Mesodermal cell (in vitro differentiated cells): ENCODE results near the gene TSPO. TPM values are rescaled to one million over a fixed set of nuclear protein-coding genes. Genes with fewer than 3 reads are reported as not detected.
"Not testable (repeated sequence)": the region's sequence is repeated elsewhere in the genome, so short reads cannot be mapped to it uniquely, and the experiment has no call there.

Experiments
- H3K27ac ChIP-seq: 2 replicates; pipeline ENCODE4 v1.7.0; 2013; ENCODE audit warnings: mild to moderate bottlenecking, low read depth, low read length, moderate library complexity; ENCODE audit not compliant: severe bottlenecking
- H3K36me3 ChIP-seq: 2 replicates; pipeline ENCODE4 v1.7.1; 2013; ENCODE audit warnings: mild to moderate bottlenecking, low read length, moderate library complexity; ENCODE audit not compliant: control insufficient read depth, insufficient read depth
- H3K4me1 ChIP-seq: one replicate; pipeline ENCODE4 v1.7.1; 2013; ENCODE audit warnings: mild to moderate bottlenecking, low read length; ENCODE audit not compliant: insufficient read depth, control insufficient read depth, poor library complexity, severe bottlenecking
- H3K4me3 ChIP-seq: 2 replicates; pipeline ENCODE4 v1.7.0; 2013; ENCODE audit warnings: low read length, control low read depth, mild to moderate bottlenecking; ENCODE audit not compliant: insufficient read depth, poor library complexity, severe bottlenecking; ENCODE audit errors: extremely low read depth
- H3K9me3 ChIP-seq: 2 replicates; pipeline ENCODE4 v1.7.1; 2013; ENCODE audit warnings: mild to moderate bottlenecking, low read length, moderate library complexity; ENCODE audit not compliant: control insufficient read depth
- WGBS, 2 experiments: methylation state at CpG; one replicate each; pipeline ENCODE4 v1.1.5; 2013; ENCODE audit warnings: missing lambda C conversion rate in 2 of 2; ENCODE audit not compliant: insufficient coverage in 2 of 2; 5-methylcytosine and 5-hydroxymethylcytosine counted together
- polyA plus RNA-seq, 2 experiments: library from polyadenylated mRNA; stranded (reverse); fragments of 50-300 nt; gene quantifications; one replicate each; pipeline ENCODE4 v1.2.3, GENCODE V29; 2013

TSPO gene
- polyA plus RNA-seq (2013, experiment 1 of 2) = 80.8 TPM
- polyA plus RNA-seq (2013, experiment 2 of 2) = 63.9 TPM

DNA sequence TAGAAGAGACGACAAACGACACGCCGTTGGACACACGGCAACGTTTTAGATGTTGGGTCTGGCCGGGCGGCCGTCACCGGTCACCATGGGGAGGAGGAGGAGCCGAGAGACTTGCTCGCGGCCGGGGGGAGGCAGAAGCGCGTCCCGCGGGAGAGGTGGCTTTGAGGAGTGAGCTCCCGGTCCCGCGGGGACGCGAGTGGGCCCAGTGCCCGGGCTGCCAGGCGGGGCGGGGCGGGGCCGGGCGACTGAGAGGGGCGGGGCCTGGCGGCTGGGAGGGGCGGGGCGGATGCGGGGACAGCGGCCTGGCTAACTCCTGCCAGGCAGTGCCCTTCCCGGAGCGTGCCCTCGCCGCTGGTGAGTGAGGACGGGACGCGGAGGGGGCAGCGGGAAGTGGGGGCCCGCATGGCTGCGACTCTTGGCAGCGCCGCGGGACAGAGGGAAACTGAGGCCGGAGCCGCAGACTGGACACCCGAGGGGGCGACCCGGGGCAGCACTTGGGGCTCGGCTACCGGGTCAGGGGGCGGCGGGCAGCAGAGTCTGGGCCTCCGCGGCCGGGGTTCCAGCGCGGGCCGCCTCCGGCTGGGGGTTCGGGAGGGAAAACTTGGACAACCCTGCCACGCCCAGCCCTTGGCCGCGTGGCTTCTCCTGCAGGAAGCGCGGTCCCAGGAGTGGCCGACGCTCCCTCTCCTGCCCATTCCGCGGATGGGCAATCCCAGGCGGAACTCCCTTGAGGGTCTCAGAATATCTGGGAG, at the start of gene TSPO:
TSS of gene TSPO (plus strand) at position 309 of the 752 bp plus-strand sequence. CDS start 7,680 bp downstream, outside the sequence.
- Histone ChIP-seq H3K9me3 (no peaks in the 10 kb centered on the region), H3K36me3 (no peaks in the 10 kb centered on the region), H3K4me3 (peak within 1 kb of the TSS; percentile 50), H3K4me1 (peaks cover 11% of the 10 kb centered on the region), H3K27ac (no peak within 1 kb of the TSS)
- 25 to 30% methylated on average over 57 to 58 of the region's 75 CpGs for WGBS, 2 experiments

DNA sequence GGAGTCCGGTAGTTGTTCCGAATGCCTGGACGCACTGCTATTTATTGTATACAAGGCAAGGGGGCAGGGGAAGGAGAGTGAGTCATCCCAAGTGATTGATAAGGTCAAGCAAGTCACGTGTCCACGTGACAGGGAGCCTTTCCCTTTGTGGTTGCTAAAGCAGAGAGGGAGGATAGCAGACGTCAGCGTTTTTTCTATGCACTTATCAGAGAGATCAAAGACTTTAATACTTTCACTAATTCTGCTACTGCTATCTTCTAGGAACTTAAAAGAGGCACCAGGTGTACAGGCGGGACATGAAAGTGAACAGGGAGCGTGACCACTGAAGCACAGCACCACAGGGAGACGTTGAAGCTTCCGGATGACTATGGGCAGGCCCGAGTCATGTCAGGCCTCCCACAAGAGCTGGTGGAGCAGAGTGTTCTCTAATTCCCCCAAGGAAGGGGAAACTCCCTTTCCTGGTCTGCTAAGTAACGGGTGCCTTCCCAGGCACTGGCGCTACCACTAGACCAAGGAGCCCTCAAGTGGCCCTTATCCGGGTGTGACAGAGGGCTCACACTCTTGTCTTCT, 47.2 kb upstream of the TSPO start:
- H3K4me3 ChIP-seq, H3K36me3 ChIP-seq, H3K9me3 ChIP-seq: not testable (repeated sequence)
- Histone ChIP-seq H3K4me1 (peaks cover 23% of the 10 kb centered on the region), H3K27ac (peak overlapping the region; percentile 88)
- 57 to 60% methylated on average over 10 to 14 of the region's 15 CpGs for whole genome bisulfite sequencing, 2 experiments

DNA sequence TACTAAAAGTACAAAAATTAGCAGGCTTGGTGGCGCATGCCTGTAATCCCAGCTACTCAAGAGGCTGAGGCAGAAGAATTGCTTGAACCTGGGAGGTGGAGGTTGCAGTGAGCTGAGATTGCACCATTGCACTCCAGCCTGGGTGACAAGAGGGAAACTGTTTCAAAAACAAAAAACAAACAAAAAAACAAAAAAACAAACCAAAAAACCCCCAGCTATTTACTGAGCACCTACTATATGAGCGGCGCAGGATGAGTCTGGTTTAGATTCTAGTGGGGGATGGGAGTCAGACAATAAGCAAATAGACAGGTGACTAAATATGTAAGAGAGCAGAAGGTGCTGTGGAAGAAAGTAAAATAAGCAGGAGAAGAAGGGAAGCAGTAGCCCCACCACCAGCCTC, 46.4 kb upstream of the TSPO start:
- H3K27ac ChIP-seq, H3K36me3 ChIP-seq, H3K9me3 ChIP-seq, H3K4me3 ChIP-seq: not testable (repeated sequence)
- peaks cover 26% of the 10 kb centered on the region for H3K4me1 ChIP-seq
- 90 to 93% methylated on average over 2 of the region's 3 CpGs for WGBS, 2 experiments

DNA sequence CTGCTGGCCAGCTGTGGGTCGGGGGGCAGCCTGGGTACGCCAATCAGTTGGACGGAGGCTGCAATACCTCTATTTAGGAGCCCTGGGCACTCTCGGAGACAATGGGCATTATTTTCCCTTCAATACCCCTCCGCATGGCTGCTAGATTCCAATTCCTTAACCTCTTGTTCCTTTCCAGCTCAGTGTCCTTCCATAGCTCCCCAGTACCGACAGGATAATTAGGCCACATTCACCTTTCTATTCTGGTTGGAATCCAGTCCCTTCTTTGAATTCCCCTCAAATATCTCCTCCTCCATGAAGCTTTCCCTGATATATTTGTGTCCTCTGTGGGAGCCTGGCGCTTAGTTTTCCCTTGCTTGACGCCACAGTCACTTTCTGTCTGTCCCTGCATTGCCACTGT, 45.1 kb upstream of the TSPO start:
- WGBS, 2 experiments = 96 to 98% methylated on average over 6 of the region's 8 CpGs
- H3K36me3 ChIP-seq = no peaks in the 10 kb centered on the region
- no peak overlapping the region for H3K27ac ChIP-seq
- peaks cover 25% of the 10 kb centered on the region for H3K4me1 ChIP-seq
- no peak overlapping the region for H3K4me3 ChIP-seq
- no peaks in the 10 kb centered on the region for H3K9me3 ChIP-seq

DNA sequence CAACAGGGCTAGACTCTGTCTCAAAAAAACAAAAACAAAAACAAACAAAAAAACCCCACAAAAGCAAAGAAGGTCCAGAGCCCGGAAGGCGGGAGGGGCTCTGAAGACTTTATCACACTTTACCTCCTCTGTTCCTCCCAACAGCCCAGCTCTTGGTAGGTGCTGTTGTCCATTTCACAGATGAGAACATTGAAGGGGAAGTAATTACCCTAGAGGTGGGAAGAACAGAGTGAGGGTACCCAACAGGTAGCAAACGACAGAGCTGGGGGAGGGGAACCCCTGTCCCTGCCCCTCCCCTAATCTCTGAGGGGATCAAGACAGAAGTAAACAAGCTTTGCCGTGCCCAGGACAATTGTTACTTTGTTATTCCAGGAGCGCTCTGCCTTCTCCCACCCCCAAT, 41.8 kb upstream of the TSPO start:
- WGBS, 2 experiments = 53% methylated on average over 3 of the region's 5 CpGs; no CpG with 5 or more reads in 1 of the 2 experiments
- Histone ChIP-seq H3K4me3 (no peak overlapping the region), H3K36me3 (no peaks in the 10 kb centered on the region)

DNA sequence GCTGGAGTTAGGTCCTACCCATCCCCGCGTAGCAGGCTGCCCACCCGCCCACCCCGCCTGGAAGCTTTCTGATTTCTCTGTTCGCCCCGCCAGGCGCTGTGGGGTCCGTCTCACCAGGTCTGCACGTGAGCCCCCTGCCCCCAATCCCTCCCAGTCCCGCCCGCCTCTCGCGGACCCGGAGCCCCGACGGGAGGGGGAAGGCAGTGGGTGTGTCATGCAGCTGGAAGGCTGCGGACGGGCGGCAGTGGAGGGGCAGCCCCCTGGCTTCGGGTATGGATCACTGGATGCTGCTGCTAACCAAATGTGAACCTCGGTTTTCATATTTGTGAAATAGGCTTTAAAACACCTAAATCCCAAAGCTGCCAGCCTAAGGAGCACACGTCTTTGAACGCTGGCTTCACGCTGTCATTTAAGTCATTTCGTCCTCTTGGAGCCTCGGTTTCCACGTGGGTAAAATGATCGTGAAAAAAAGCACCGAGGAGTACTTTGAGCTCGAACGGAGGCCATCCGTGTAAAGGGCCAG, 41.4 kb upstream of the TSPO start:
- WGBS, 2 experiments = 1 to 2% methylated on average over 16 to 19 of the region's 32 CpGs
- Histone ChIP-seq H3K9me3 (no peaks in the 10 kb centered on the region), H3K4me3 (peak overlapping the region; percentile 53), H3K4me1 (peaks cover 13% of the 10 kb centered on the region), H3K27ac (no peak overlapping the region), H3K36me3 (no peaks in the 10 kb centered on the region)

More for the DNA sequence above, 41.8 kb upstream of the TSPO start:
- Histone ChIP-seq H3K27ac (no peak overlapping the region), H3K9me3 (no peaks in the 10 kb centered on the region), H3K4me1 (peaks cover 13% of the 10 kb centered on the region)

DNA sequence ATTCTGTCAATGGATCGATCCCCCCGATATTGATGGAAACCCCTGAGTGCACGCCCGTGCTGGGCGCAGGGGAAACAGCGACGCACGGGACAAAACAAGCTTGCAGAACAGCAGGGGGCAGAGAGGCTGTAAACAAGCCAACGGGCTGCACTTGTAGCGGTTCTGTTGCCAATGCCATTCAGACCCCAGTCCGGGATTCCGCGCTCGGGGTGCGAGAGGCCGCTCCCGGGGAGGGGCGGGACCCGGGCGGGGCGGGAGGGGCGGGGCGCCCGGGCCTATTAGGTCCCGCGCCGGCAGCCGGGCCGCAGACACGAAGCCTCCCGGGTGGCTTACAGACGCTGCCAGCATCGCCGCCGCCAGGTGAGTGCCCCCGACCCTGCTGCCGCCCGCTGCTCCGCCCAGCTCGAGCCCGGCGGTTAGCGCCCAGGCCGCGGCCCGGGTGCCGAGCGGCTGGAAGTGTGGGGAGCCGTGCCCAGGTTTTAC, 40.9 kb upstream of the TSPO start, which contains the start of gene BIK:
TSS of gene BIK (plus strand) at position 307 of the 483 bp plus-strand sequence. CDS start 13,273 bp downstream, outside the sequence.
- no peak within 1 kb of the TSS for H3K27ac ChIP-seq
- H3K4me3 ChIP-seq = peak within 1 kb of the TSS; percentile 53
- H3K4me1 ChIP-seq = peaks cover 13% of the 10 kb centered on the region
- H3K36me3 ChIP-seq = no peaks in the 10 kb centered on the region
- 0 to 1% methylated on average over 33 to 47 of the region's 49 CpGs for WGBS, 2 experiments
- no peaks in the 10 kb centered on the region for H3K9me3 ChIP-seq

DNA sequence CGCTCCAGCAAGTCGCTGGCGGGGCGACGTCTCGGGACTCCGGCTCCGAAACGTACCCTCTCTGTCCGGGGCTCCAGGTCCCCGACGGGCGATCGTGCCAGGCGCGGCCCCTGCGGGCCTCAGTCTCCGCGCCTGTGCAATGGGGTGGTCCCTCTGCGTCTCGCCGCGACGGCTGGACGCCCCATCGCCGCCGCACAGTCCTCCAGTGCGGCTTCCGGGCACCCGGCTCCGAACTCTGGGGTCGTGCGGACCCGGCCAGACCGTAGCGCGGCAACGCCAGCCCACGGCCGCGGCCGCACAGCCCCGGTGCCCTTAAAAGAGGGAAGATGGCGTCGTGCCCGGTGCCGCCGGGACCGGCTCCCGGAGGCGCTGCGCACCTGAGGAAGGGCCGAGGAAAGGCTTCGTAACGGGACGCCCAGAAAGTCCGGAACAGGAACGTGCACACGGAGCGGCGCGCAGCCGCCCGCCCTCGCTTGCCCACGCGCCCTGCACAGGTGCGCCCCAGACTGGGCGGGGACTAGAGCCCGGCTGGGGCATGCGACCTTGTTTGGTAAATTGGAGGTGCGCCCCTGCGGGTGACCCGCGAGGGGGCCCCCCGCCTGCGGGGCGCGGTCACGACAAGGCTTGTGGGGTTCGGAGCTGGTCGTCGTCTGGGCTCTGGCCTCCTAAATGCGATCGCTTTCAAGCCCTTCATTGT, 40.3 kb upstream of the TSPO start:
- no peak overlapping the region for H3K27ac ChIP-seq
- WGBS, 2 experiments = 2 to 3% methylated on average over 55 to 85 of the region's 86 CpGs
- peak overlapping the region; percentile 53 for H3K4me3 ChIP-seq

DNA sequence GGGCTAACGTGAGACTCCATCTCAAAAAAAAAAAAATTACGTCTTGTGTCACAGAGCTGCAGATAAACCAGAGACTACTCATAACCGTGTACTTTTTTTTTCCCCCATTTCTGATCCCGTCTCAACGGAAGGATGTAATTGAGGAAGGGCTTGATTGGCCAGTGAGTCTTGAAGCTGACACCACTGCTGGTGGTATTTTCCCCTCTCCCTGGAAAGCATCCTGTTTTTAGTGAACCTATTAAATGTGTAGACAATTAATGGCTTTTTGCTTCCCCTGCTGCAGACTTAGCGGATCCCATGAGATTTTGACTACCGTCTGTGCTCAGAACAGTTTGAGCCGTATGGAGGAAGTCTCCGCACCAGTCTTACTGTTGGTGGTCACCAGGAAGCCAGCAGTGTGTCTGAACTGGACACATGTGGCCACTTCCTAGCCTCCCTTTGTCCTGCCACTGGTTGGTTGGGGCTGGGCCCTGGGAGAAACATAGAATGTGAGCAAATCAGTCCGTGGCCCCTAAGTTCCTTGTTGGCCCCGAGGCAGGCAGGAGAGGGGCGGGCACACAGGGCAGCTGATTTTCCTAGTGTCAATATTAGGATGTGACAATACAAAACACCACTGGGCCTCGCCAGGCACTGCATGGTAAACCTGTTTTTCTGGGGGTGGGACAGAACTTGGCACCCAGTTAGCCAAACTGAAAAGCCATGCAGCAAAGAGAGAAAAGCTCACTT, 37.7 kb upstream of the TSPO start:
- Histone ChIP-seq H3K4me3 (no peak overlapping the region), H3K27ac (no peak overlapping the region), H3K4me1 (peaks cover 13% of the 10 kb centered on the region), H3K9me3 (no peaks in the 10 kb centered on the region), H3K36me3 (no peaks in the 10 kb centered on the region)
- 85 to 93% methylated on average over 7 to 8 of the region's 13 CpGs for WGBS, 2 experiments

More for the DNA sequence above, 40.3 kb upstream of the TSPO start:
- Histone ChIP-seq H3K36me3 (no peaks in the 10 kb centered on the region), H3K9me3 (no peaks in the 10 kb centered on the region), H3K4me1 (peaks cover 13% of the 10 kb centered on the region)

DNA sequence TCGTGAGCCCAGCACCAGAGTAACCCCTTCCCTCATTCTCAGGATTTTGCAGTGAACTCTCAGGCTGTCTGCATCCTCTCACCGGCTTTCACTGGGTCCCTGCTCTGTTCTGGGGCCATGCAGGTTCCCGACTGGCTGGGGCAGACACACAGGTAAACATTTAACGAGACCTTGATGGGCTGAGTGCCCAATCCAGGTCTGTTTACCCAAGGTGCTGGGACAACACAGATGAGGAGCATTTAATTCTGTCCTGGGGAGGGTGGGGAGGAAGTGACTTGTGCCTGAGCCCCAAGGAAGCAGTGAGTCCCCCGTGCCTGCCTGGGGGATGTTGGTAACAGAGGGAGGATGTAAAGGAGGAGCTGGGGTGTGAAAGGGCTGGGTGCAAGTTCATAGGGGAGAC, 36.4 kb upstream of the TSPO start:
- Histone ChIP-seq H3K4me3 (no peak overlapping the region), H3K4me1 (peaks cover 10% of the 10 kb centered on the region), H3K36me3 (no peaks in the 10 kb centered on the region), H3K27ac (no peak overlapping the region), H3K9me3 (no peaks in the 10 kb centered on the region)
- WGBS, 2 experiments = 79 to 82% methylated on average over 4 to 5 of the region's 5 CpGs
